Suprapubic skin (tissue), 4 donors: ENCODE results near the gene PTPRD. TPM values are rescaled to one million over a fixed set of nuclear protein-coding genes. Genes with fewer than 3 reads are reported as not detected.

Experiments
- DNase-seq, 2 donors: peaks; one replicate each; pipeline ENCODE4 v3.0.0-alpha.2; 2019; ENCODE audit warnings: low spot score in 2 of 2
- H3K27ac ChIP-seq: fragments of 200-600 bp; sonication (generic); one replicate; pipeline ENCODE4 v1.5.1; 2019
- H3K27me3 ChIP-seq: fragments of 200-600 bp; sonication (generic); one replicate; pipeline ENCODE4 v1.5.1; 2019
- H3K36me3 ChIP-seq: fragments of 200-600 bp; sonication (generic); one replicate; pipeline ENCODE4 v1.5.1; 2019
- H3K4me1 ChIP-seq: fragments of 200-600 bp; sonication (generic); one replicate; pipeline ENCODE4 v1.5.1; 2019
- H3K4me3 ChIP-seq: fragments of 200-600 bp; sonication (generic); one replicate; pipeline ENCODE4 v1.5.1; 2019; ENCODE audit warnings: mild to moderate bottlenecking
- H3K9me3 ChIP-seq: fragments of 200-600 bp; sonication (generic); one replicate; pipeline ENCODE4 v1.5.1; 2019
- CTCF ChIP-seq, 2 donors: fragments of 200-600 bp in 1 of 2; fragments of 450-650 bp in 1 of 2; sonication (generic) in 1 of 2; IDR thresholded peaks; one replicate each; pipeline ENCODE4 v1.5.1; 2016 to 2019; ENCODE audit warnings: antibody characterized with exemption in 2 of 2, mild to moderate bottlenecking in 1 of 2, moderate library complexity in 1 of 2
- EP300 ChIP-seq: sonication (generic); formaldehyde crosslinking; IDR thresholded peaks from one replicate; pipeline ENCODE4 v1.6.1; 2017; ENCODE audit warnings: antibody characterized with exemption
- POLR2A ChIP-seq, 2 donors: fragments of 450-650 bp; IDR thresholded peaks; one replicate each; pipeline ENCODE4 v1.6.1; 2017; ENCODE audit warnings: antibody characterized with exemption in 2 of 2, mild to moderate bottlenecking in 2 of 2, moderate library complexity in 2 of 2
- POLR2AphosphoS5 ChIP-seq, 3 donors: sonication (generic); formaldehyde crosslinking; IDR thresholded peaks; one replicate each; pipeline ENCODE4 v1.6.1; 2017; ENCODE audit warnings: antibody characterized with exemption in 3 of 3
- WGBS: methylation state at CpG from one replicate; pipeline ENCODE4 v1.1.5; 2018; 5-methylcytosine and 5-hydroxymethylcytosine counted together
- total RNA-seq, 4 donors: library from RNA; depleted of rRNA; stranded (reverse); fragments of >200 nt; gene quantifications; one replicate each; pipeline ENCODE4 v1.1.0, GENCODE V29; 2016

Gene PTPRD
- total RNA-seq, 4 donors from 2014 or later, result 0.49 to 3.3 (median 2.5) TPM

DNA sequence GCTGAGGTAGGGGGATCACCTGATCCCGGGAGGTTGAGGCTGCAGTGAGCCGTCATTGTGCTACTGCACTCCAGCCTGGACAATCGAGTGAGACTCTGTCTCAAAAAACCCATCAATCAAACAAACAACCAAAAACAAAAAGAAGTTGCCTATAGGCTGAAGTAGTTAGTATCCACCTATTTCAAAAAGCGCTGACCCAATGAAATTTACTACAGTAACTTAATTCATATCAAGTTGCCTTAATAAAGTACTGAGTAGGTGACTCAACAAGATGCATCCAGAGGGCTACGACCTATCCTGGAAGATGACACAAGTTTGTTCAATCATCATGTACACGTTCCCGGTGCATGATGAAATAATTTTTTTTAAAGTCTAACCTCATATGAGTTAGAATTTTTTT, 2164.6 kb downstream of the PTPRD start:
- Histone ChIP-seq H3K4me3 (no peak overlapping the region), H3K36me3 (no peaks in the 10 kb centered on the region), H3K4me1 (no peaks in the 10 kb centered on the region), H3K27me3 (no peaks in the 10 kb centered on the region), H3K9me3 (no peaks in the 10 kb centered on the region), H3K27ac (no peak overlapping the region)
- WGBS, result 93% methylated on average over 7 of the region's 7 CpGs
- TF ChIP-seq CTCF (IDR thresholded peaks at IDR 0.05), result no peak
- TF ChIP-seq EP300, result no peak
- no peak for TF ChIP-seq POLR2AphosphoS5 (IDR thresholded peaks at IDR 0.05)
- TF ChIP-seq POLR2A (IDR thresholded peaks at IDR 0.05), result no peak
- DNase-seq, result no peak

- 86% methylated on average over 4 of the region's 4 CpGs for WGBS
- no peaks in the 10 kb centered on the region for H3K27me3 ChIP-seq
- H3K27ac ChIP-seq, result no peak overlapping the region
- no peak overlapping the region for H3K4me3 ChIP-seq
- DNase-seq, result no peak
- H3K4me1 ChIP-seq, result no peaks in the 10 kb centered on the region
- H3K36me3 ChIP-seq, result no peaks in the 10 kb centered on the region
- TF ChIP-seq CTCF (IDR thresholded peaks at IDR 0.05) (no peak), POLR2AphosphoS5 (IDR thresholded peaks at IDR 0.05) (no peak), EP300 (no peak), POLR2A (IDR thresholded peaks at IDR 0.05) (no peak)
- H3K9me3 ChIP-seq, result no peaks in the 10 kb centered on the region
These were observed 2165.2 kb downstream of the PTPRD start for GRCh38 chr9:8447601-8448000.

DNA sequence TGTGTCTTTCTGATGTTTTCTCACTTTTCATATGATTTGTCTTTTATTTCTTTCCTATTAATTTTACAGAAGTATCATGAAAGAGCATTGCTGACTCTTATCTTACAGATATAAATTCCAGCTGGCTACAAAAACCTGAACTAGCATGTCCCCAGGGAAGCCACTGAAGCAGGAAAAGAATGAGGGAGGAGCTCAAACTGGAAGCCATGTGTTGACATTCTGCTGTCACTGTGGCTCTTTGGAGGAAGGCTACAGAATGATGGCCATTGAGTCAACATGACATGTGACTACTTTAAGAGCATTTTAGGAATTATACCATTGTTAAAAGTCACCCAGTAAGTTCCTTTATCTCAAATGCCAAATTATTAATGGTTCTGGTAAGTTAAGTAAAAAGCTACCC, 2174.9 kb downstream of the PTPRD start:
- no peaks in the 10 kb centered on the region for H3K27me3 ChIP-seq
- no peaks in the 10 kb centered on the region for H3K36me3 ChIP-seq
- no peak for DNase-seq
- no peaks in the 10 kb centered on the region for H3K4me1 ChIP-seq
- no peaks in the 10 kb centered on the region for H3K9me3 ChIP-seq
- TF ChIP-seq POLR2AphosphoS5 (IDR thresholded peaks at IDR 0.05) (no peak), EP300 (no peak), POLR2A (IDR thresholded peaks at IDR 0.05) (no peak), CTCF (IDR thresholded peaks at IDR 0.05) (no peak)
- H3K27ac ChIP-seq, result no peak overlapping the region
- no peak overlapping the region for H3K4me3 ChIP-seq

DNA sequence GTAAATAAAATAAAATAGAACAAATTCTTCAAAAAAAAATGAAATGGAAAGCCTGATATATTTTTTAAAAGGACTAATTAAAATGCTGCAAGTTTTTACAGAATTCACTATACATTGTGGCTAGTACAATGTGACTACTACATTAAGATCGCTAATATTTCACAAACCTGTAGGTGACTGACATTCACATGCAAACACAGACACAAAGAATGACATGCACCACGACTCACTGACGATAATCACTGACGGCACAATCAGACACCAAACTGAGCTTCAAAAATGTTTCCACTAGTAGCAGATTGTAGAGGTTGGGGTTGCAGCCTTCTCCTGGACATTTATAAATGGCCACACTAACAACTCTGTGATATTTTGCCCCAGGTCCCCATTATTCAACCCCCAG, 2175.5 kb downstream of the PTPRD start:
- Histone ChIP-seq H3K9me3 (no peaks in the 10 kb centered on the region), H3K4me1 (no peaks in the 10 kb centered on the region), H3K27me3 (no peaks in the 10 kb centered on the region), H3K27ac (no peak overlapping the region), H3K36me3 (no peaks in the 10 kb centered on the region), H3K4me3 (no peak overlapping the region)
- 85% methylated on average over 4 of the region's 4 CpGs for WGBS
- TF ChIP-seq EP300, result no peak
- no peak for TF ChIP-seq CTCF (IDR thresholded peaks at IDR 0.05)
- no peak for TF ChIP-seq POLR2AphosphoS5 (IDR thresholded peaks at IDR 0.05)
- TF ChIP-seq POLR2A (IDR thresholded peaks at IDR 0.05), result no peak
- no peak for DNase-seq

DNA sequence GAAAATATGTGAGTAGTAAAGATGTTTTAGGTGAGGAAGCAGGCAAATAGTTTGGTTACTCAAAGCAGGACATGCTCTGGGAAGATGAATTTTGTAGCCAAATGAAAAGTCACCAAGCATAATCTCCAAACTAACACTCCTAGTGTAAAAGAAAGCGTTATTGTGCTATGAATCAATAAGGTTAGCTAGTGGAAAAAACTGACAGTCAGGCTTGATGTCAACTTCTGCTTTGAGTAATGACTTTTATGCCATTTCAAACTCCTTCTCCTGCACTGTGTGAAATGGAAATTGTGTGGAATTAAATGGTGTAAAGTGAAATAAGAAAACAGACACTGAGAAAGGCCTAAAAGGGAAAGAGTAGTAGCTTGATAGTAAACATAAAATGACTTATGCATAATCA, 2176.0 kb downstream of the PTPRD start:
- WGBS, result 61% methylated on average over 1 of the region's 1 CpG
- H3K27me3 ChIP-seq, result no peaks in the 10 kb centered on the region
- H3K36me3 ChIP-seq, result no peaks in the 10 kb centered on the region
- no peak overlapping the region for H3K4me3 ChIP-seq
- H3K9me3 ChIP-seq, result no peaks in the 10 kb centered on the region
- H3K27ac ChIP-seq, result no peak overlapping the region
- DNase-seq, result no peak
- TF ChIP-seq POLR2AphosphoS5 (IDR thresholded peaks at IDR 0.05) (no peak), EP300 (no peak), CTCF (IDR thresholded peaks at IDR 0.05) (no peak), POLR2A (IDR thresholded peaks at IDR 0.05) (no peak)
- H3K4me1 ChIP-seq, result no peaks in the 10 kb centered on the region
